Measurements from ENCODE around the gene MRPS30.

DNA sequence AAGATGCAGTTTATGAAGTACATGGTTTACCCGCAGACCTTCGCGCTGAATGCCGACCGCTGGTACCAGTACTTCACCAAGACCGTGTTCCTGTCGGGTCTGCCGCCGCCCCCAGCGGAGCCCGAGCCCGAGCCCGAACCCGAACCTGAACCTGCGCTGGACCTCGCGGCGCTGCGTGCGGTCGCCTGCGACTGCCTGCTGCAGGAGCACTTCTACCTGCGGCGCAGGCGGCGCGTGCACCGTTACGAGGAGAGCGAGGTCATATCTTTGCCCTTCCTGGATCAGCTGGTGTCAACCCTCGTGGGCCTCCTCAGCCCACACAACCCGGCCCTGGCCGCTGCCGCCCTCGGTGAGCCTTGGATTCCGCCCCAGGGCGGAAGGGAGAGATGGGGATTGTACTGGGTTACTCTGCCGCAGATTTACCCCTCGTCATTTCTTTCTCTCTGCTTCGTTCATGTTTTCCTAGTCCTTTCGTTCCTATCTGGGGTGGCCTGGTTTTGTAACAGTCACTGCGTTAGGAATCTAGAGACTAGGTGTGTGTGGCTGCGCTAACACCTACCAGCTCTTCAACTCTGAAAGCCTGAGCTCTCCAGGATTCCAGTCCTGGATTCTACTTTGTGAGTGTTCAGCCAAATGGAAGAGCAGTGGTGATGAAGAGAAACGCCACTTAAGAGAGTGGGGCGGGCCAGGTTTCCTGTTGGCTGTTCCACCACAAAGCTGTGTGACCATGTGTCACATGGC lies 638 bp downstream of the MRPS30 start:
- TF ChIP-seq POLR2A (IDR thresholded peaks at IDR 0.05): no peak
- TF ChIP-seq POLR2AphosphoS5 (IDR thresholded peaks at IDR 0.05): no peak

All from breast epithelium (tissue), 3 donors.